ENCODE measurements around the gene VPS52.
A peak's percentile ranks its signal among the peaks of the same experiment; 100 is the strongest.

The VPS52 gene

GRCh38 chr6:33213166-33213988, 58.3 kb downstream of the VPS52 start:
- Mint-ChIP-seq H3K27ac (no peak overlapping the region), H3K36me3 (ENCODE audit: low read depth) (peaks cover 22% of the 10 kb centered on the region), H3K9me3 (no peaks in the 10 kb centered on the region), H3K4me1 (peaks cover 72% of the 10 kb centered on the region), H3K4me3 (peak overlapping the region; percentile 85), H3K27me3 (ENCODE audit: low read depth, poor library complexity) (peaks cover 72% of the 10 kb centered on the region)
- TF ChIP-seq CTCF (IDR thresholded peaks at IDR 0.05), result no peak
- DNase-seq, result peak; percentile 55

DNA sequence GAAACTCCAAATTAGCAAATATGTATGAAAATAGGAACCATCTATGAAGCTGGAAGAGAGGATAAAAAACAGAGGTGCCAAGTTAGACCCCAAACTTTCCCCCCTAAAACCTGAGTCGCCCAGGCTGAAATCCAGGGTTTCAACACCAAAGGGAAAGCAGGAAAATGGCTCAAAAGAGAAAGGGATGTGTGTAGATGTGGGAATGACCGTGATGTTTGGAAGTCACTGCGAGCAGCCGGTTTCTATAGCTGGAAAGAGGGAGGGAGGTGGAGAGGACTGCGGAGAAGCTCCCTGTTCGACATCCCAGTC, 58.9 kb downstream of the VPS52 start:
- no peak for DNase-seq
- H3K36me3 Mint-ChIP-seq (ENCODE audit: low read depth), result peaks cover 22% of the 10 kb centered on the region
- peak overlapping the region; percentile 85 for H3K4me3 Mint-ChIP-seq
- no peak overlapping the region for H3K27ac Mint-ChIP-seq
- no peak for TF ChIP-seq CTCF (IDR thresholded peaks at IDR 0.05)
- H3K9me3 Mint-ChIP-seq, result no peaks in the 10 kb centered on the region
- H3K27me3 Mint-ChIP-seq (ENCODE audit: low read depth, poor library complexity), result peaks cover 66% of the 10 kb centered on the region
- H3K4me1 Mint-ChIP-seq, result peaks cover 72% of the 10 kb centered on the region

DNA sequence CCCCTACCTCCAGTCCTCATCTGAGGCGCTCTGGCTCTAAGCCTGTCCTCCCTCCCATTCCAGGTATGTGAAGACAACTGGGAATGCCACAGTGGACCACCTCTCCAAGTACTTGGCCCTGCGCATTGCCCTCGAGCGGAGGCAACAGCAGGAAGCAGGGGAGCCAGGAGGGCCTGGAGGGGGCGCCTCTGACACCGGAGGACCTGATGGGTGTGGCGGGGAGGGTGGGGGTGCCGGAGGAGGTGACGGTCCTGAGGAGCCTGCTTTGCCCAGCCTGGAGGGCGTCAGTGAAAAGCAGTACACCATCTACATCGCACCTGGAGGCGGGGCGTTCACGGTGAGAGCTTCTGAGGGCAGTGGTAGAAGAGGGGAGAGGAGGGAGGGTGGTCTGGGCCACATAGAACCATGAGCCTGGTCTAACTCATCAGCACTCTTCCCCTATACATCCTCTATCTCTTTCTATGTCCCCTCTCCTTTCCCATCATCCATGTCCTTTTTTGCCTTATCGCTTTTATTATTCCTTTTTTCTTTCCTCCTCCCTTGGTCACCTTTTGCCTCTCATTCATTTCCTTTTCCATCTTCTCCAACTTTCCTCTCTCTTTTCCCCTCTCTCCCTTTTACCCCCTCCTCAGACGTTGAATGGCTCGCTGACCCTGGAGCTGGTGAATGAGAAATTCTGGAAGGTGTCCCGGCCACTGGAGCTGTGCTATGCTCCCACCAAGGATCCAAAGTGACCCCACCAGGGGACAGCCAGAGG, 59.8 kb downstream of the VPS52 start:
- H3K4me1 Mint-ChIP-seq, result peaks cover 72% of the 10 kb centered on the region
- TF ChIP-seq CTCF (IDR thresholded peaks at IDR 0.05), result no peak
- peaks cover 22% of the 10 kb centered on the region for H3K36me3 Mint-ChIP-seq (ENCODE audit: low read depth)
- H3K9me3 Mint-ChIP-seq, result no peaks in the 10 kb centered on the region
- DNase-seq, result no peak
- H3K4me3 Mint-ChIP-seq, result peak overlapping the region; percentile 56
- H3K27ac Mint-ChIP-seq, result no peak overlapping the region
- H3K27me3 Mint-ChIP-seq (ENCODE audit: low read depth, poor library complexity), result peaks cover 57% of the 10 kb centered on the region

- H3K36me3 Mint-ChIP-seq (ENCODE audit: low read depth), result peaks cover 22% of the 10 kb centered on the region
- H3K4me1 Mint-ChIP-seq, result peaks cover 76% of the 10 kb centered on the region
- no peak overlapping the region for H3K27ac Mint-ChIP-seq
- H3K9me3 Mint-ChIP-seq, result no peaks in the 10 kb centered on the region
- peaks cover 54% of the 10 kb centered on the region for H3K27me3 Mint-ChIP-seq (ENCODE audit: low read depth, poor library complexity)
- no peak for TF ChIP-seq CTCF (IDR thresholded peaks at IDR 0.05)
- no peak overlapping the region for H3K4me3 Mint-ChIP-seq
- no peak for DNase-seq
These were observed 60.5 kb downstream of the VPS52 start for GRCh38 chr6:33211136-33211535.

GRCh38 chr6:33209856-33210255, 61.8 kb downstream of the VPS52 start:
- no peaks in the 10 kb centered on the region for H3K9me3 Mint-ChIP-seq
- H3K4me1 Mint-ChIP-seq, result peaks cover 76% of the 10 kb centered on the region
- H3K27ac Mint-ChIP-seq, result no peak overlapping the region
- DNase-seq, result no peak
- H3K36me3 Mint-ChIP-seq (ENCODE audit: low read depth), result peaks cover 22% of the 10 kb centered on the region
- H3K27me3 Mint-ChIP-seq (ENCODE audit: low read depth, poor library complexity), result peaks cover 57% of the 10 kb centered on the region
- peak overlapping the region; percentile 90 for H3K4me3 Mint-ChIP-seq
- no peak for TF ChIP-seq CTCF (IDR thresholded peaks at IDR 0.05)

Measured in nephron progenitor cell (in vitro differentiated cells).